ENCODE measurements around the gene USP47.

GRCh38 chr11:11813288-11813962 is 28.3 kb upstream of the USP47 start:
- TF ChIP-seq CHD2 (IDR thresholded peaks at IDR 0.05; ENCODE audit: low read length, partially characterized antibody) (no peak), FOSL2 (IDR thresholded peaks at IDR 0.05) (peak; percentile 53; the same call in 1 of the 2 replicates), FOSL2 (CRISPR knock-in tag; IDR thresholded peaks at IDR 0.05) (peak; percentile 85), CTCF (IDR thresholded peaks at IDR 0.05) (no peak), EP300 (IDR thresholded peaks at IDR 0.05) (peak in 1 of 2 experiments; percentile 39; a peak in 1 of 5 replicates)
